GM12878 (cell line): Measurements from ENCODE around the gene CPNE5. TPM values are rescaled to one million over a fixed set of nuclear protein-coding genes. Genes with fewer than 3 reads are reported as not detected.

Experiments used
- ATAC-seq: fragments of 200-7000 bp; cut with Tn5 transposase; 3 replicates; pipeline ENCODE4 v1.9.1; 2020; ENCODE audit warnings: mild to moderate bottlenecking, moderate library complexity
- BruUV-seq: library from RNA; stranded (reverse); fragments of 400-500 nt; replicated peaks from 2 replicates; lab custom pipeline; 2021; lab: Mats Ljungman, UMichigan
- CTCF ChIA-PET: fragments of 300-600 bp; sonication (Branson Sonifier 250); formaldehyde crosslinking; extraction: SDS; loops from one replicate; lab custom pipeline; 2021; ENCODE audit warnings: inconsistent platforms; lab: Yijun Ruan, JAX
- POLR2A ChIA-PET: fragments of 350-600 bp; formaldehyde crosslinking; extraction: SDS; loops from one replicate; lab custom pipeline; 2021; ENCODE audit warnings: inconsistent platforms; lab: Charles Lee
- RAD21 ChIA-PET: fragments of 300-600 bp; sonication (Branson Sonifier 250); formaldehyde crosslinking; loops from one replicate; lab custom pipeline; 2023; ENCODE audit warnings: antibody characterized with exemption; ENCODE audit not compliant: unreplicated experiment; lab: Charles Lee
- SMC1A ChIA-PET: fragments of 300-600 bp; sonication (Branson Sonifier 250); formaldehyde crosslinking; loops from one replicate; lab custom pipeline; 2023; ENCODE audit not compliant: unreplicated experiment, uncharacterized antibody; lab: Charles Lee
- DNase-seq: peaks from one replicate; pipeline ENCODE4 v3.0.0-alpha.2; 2011; ENCODE audit warnings: low read depth, low spot score
- FAIRE-seq: peaks from 3 replicates; lab custom pipeline; 2011; peaks lifted over from hg19 to GRCh38; lab: Jason Lieb, UNC
- H2AFZ ChIP-seq: 2 replicates; pipeline ENCODE4 v1.6.0; 2011; ENCODE audit warnings: low read depth, low read length, control low read depth; ENCODE audit not compliant: control insufficient read depth
- H3K27ac ChIP-seq: 2 replicates; pipeline ENCODE4 v1.5.1; 2011; ENCODE audit warnings: control low read depth; ENCODE audit not compliant: control insufficient read depth, insufficient read depth
- H3K27me3 ChIP-seq, 2 experiments: replicated peaks in 1 of 2; 2 replicates each; pipeline versions ENCODE4 v1.6.0 to v1.6.1; 2011; ENCODE audit warnings: low read length in 1 of 2; ENCODE audit not compliant: control insufficient read depth in 2 of 2, insufficient read depth in 2 of 2
- H3K36me3 ChIP-seq, 2 experiments: 2 replicates each; pipeline ENCODE4 v1.5.1; 2011; ENCODE audit warnings: low read length in 1 of 2; ENCODE audit not compliant: control insufficient read depth in 2 of 2, insufficient read depth in 2 of 2
- H3K4me1 ChIP-seq: 2 replicates; pipeline ENCODE4 v1.6.1; 2011; ENCODE audit warnings: mild to moderate bottlenecking, low read length, moderate library complexity, mixed read lengths; ENCODE audit not compliant: control insufficient read depth, insufficient read depth
- H3K4me2 ChIP-seq: 2 replicates; pipeline ENCODE4 v1.6.0; 2011; ENCODE audit warnings: control low read depth; ENCODE audit not compliant: control insufficient read depth, insufficient read depth
- H3K4me3 ChIP-seq: fragments of 200-600 bp; sonication (generic); 2 replicates; pipeline ENCODE4 v1.5.1; 2016
- H3K79me2 ChIP-seq: 2 replicates; pipeline ENCODE4 v1.6.0; 2011; ENCODE audit warnings: low read length; ENCODE audit not compliant: control insufficient read depth, insufficient read depth
- H3K9ac ChIP-seq: 2 replicates; pipeline ENCODE4 v1.8.0; 2011; ENCODE audit warnings: low read length, control low read depth, mixed read lengths; ENCODE audit not compliant: control insufficient read depth, insufficient read depth
- H3K9me3 ChIP-seq: replicated peaks from 3 replicates; pipeline ENCODE4 v1.5.1; 2011; ENCODE audit warnings: mild to moderate bottlenecking, low read length; ENCODE audit not compliant: control insufficient read depth, insufficient read depth
- H4K20me1 ChIP-seq: 2 replicates; pipeline ENCODE4 v1.6.0; 2011; ENCODE audit not compliant: control insufficient read depth, insufficient read depth
- EZH2 ChIP-seq: IDR thresholded peaks from 2 replicates; pipeline ENCODE4 v1.6.1; 2012; ENCODE audit warnings: low read depth, mild to moderate bottlenecking, control low read depth, inconsistent platforms, low read length, borderline replicate concordance; ENCODE audit not compliant: control insufficient read depth
- KAT2A ChIP-seq: conservative IDR thresholded peaks from 2 replicates; pipeline ENCODE4 v1.6.1; 2011; ENCODE audit warnings: low read depth, low read length; ENCODE audit not compliant: control insufficient read depth
- NR2F1 ChIP-seq: fragments of 450-650 bp; conservative IDR thresholded peaks from 2 replicates; pipeline ENCODE4 v1.6.1; 2017; ENCODE audit warnings: mild to moderate bottlenecking
- PML ChIP-seq: IDR thresholded peaks from 2 replicates; pipeline ENCODE4 v1.6.1; 2012; ENCODE audit warnings: low read length, inconsistent platforms
- RBBP5 ChIP-seq: fragments of 200-600 bp; sonication (generic); conservative IDR thresholded peaks from 2 replicates; pipeline ENCODE4 v1.6.1; 2016
- RFX5 ChIP-seq: IDR thresholded peaks from 2 replicates; pipeline ENCODE4 v1.6.1; 2011; ENCODE audit warnings: low read depth, low read length, improper control_type of control experiment
- SMARCA5 ChIP-seq: fragments of 450-650 bp; IDR thresholded peaks from 2 replicates; pipeline ENCODE4 v1.6.1; 2017; ENCODE audit warnings: mild to moderate bottlenecking
- WGBS: methylation state at CpG from one replicate; pipeline ENCODE4 v1.1.6; 2016; ENCODE audit warnings: low lambda C conversion rate; ENCODE audit not compliant: insufficient replicate concordance, insufficient coverage; ENCODE audit errors: missing lambda C conversion rate; 5-methylcytosine and 5-hydroxymethylcytosine counted together
- in situ Hi-C: fragments of 300-500 bp; cut with MboI; formaldehyde crosslinking; loops from 9 replicates; pipeline ENCODE4 v1.14.3; 2018; ENCODE audit warnings: mixed read lengths
- intact Hi-C: fragments of 100-400 bp; cut with micrococcal nuclease; formaldehyde crosslinking; loops from one replicate; pipeline ENCODE4 v1.14.2; 2022; ENCODE audit not compliant: unreplicated experiment
- polyA plus RNA-seq, 11 experiments: library from polyadenylated mRNA; depleted of rRNA in 4 of 11; unstranded in 6 of 11; stranded (reverse) in 5 of 11; fragments of >200 nt; fragmentation: Nextera tagmentation in 4 of 11; fragmentation: Illumina TruSeq in 1 of 11; extraction: Ambion mirVana in 4 of 11; extraction: Trizol in 1 of 11; gene quantifications; 1 replicate in 1 of 11; 2 replicates in 10 of 11; pipeline versions ENCODE4 v1.2.1 to v1.2.3, GENCODE V29; 2011 to 2016; ENCODE audit warnings: inconsistent platforms in 2 of 11, missing spikeins in 2 of 11, low read depth in 1 of 11
- total RNA-seq, 4 experiments: library from RNA; depleted of rRNA in 3 of 4; stranded (reverse); fragments of >200 nt in 3 of 4; fragmentation: Illumina TruSeq in 1 of 4; extraction: Trizol in 1 of 4; gene quantifications; 2 replicates each; pipeline versions ENCODE4 v1.2.1 to v1.2.3, GENCODE V29; 2013 to 2021

CPNE5 gene
- total and polyA plus RNA-seq, 10 of the 15 experiments (the other 5 are each of a cell fraction or from before 2014, with no cell fraction given) = 2.4 to 39.1 (median 18.2) TPM

- TF ChIP-seq EZH2 = no peak
- no peak for TF ChIP-seq SMARCA5
Observed at GRCh38 chr6:36850021-36850420, 10.8 kb upstream of the CPNE5 start (continued).

GRCh38 chr6:36848658-36849441 lies 9.6 kb upstream of the CPNE5 start:
- intact Hi-C loops (no loop called here), in situ Hi-C loops (no loop called here)
- no peak overlapping the region for H3K27ac ChIP-seq
- no TSS peak for BruUV-seq
- CTCF ChIA-PET = interaction anchor here (0.9 to 5.4 kb wide), 13 partner anchors 24 to 234 kb away, joined by 3 to 147 read pairs (median 8); partner anchors contain the start of genes C6orf89 and PPIL1
- no peak overlapping the region for H3K9ac ChIP-seq
- SMC1A ChIA-PET = interaction anchor here (0.7 to 7.2 kb wide), 6 partner anchors 12 to 322 kb away, joined by 3 to 106 read pairs (median 4); no protein-coding TSS in a partner anchor
- H2AFZ ChIP-seq = no peak overlapping the region
- 62% methylated on average over 26 of the region's 26 CpGs for WGBS
- H3K27me3 ChIP-seq = no peaks in the 10 kb centered on the region
- FAIRE-seq (no peak), DNase-seq (no peak), ATAC-seq (no peak)
- H3K4me2 ChIP-seq = no peak overlapping the region
- no peaks in the 10 kb centered on the region; a peak in 2 of 4 replicates for H3K36me3 ChIP-seq
- H3K79me2 ChIP-seq = no peaks in the 10 kb centered on the region
- no peaks in the 10 kb centered on the region for H3K4me1 ChIP-seq
- TF ChIP-seq KAT2A (no peak), RBBP5 (no peak), PML (no peak), RFX5 (no peak), NR2F1 (no peak)
- RAD21 ChIA-PET = interaction anchor here (0.7 to 6.2 kb wide), 3 partner anchors 84 to 362 kb away, joined by 3 to 49 read pairs (median 3); no protein-coding TSS in a partner anchor
- no peak overlapping the region for H3K4me3 ChIP-seq
- POLR2A ChIA-PET = no interaction called here
- no peaks in the 10 kb centered on the region; the same call in 2 of the 3 replicates for H3K9me3 ChIP-seq
- no peaks in the 10 kb centered on the region for H4K20me1 ChIP-seq
